ENCODE results near the gene SPAG4.

Gene SPAG4

DNA sequence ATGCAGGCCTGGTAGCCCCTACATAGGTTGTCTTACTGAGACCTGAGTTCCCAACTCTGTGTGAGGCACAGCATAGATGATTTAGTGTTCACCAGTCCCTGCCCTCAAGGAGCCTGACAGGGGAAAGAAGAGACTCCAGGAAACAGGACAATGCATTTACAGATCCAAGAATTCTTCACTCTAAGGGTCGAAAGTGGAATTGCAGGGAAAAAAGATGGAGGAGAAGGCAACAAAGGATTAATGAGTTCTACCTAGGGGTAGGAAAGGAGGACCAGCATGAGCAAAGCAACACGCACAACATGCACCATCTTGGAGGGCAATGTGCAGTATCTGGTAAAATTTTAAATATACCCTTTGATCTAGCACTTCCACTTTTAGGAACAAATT is 5.9 kb downstream of the SPAG4 start:
- no peak for DNase-seq (ENCODE audit: low read depth in 2 of 2)

DNA sequence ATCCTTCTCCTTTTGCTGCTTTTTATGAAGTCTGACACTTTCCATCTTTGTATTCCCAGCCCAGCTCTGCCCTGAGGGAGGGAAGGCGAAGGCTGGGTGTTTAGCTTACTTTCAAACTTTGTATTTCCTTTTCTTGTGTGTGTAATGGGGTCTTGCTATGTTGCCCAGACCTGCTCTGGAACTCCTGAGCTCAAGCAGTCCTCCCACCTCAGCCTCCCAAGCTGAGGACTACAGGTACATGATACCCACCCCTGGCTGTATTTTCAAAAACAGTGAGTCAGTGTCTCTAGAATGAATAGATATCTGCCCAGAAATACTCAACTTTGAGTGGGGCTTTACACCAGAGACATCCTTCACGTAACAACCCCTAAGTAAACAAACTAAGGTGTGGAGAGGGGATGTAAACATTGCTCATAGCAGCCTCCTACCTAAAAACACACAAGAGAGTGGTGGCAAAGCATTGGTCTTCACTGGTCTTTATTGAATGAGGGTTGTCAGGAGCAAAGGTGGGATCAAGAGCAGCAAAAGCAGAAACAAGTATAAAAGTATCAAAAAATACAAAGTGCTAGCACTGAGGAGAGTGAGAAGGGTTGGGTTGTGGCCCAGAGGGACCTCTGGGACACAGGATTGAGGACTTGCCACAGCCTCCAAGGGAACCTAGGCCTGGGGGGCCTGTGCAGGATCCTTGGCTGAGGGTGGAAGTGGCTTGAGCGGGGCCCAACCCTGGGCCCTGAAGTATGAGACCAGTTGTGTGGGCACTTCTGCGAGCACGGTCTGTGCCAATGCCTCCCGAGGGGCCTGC is 10.2 kb downstream of the SPAG4 start:
- DNase-seq (ENCODE audit: low read depth in 2 of 2), result no peak

DNA sequence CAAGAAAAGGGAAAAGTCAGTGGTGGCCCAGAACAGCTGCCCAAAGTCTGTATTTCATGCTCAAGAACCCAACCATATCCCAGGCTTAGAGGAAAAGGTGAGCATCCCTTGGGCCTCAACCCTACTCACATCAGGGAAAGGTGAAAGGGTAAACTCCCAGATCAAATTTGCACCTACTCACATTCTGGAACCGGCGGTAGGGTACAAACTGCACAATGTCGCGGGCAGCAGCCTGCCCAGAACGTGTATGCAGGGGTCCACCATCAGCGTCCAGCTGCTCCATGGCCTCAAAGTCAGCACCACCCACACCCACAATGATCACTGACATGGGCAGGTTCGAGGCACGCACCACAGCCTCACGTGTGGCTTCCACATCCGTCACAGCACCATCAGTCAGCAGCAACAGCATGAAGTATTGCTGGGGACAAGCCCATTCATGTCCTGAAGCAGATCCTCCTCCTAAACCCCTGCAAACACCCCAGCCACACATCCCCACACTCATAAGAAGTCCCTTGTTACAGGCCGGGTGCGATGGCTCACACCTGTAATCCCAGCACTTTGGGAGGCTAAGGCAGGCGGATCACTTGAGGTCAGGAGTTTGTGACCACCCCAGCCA is 10.9 kb downstream of the SPAG4 start:
- no peak for DNase-seq (ENCODE audit: low read depth in 2 of 2)

DNA sequence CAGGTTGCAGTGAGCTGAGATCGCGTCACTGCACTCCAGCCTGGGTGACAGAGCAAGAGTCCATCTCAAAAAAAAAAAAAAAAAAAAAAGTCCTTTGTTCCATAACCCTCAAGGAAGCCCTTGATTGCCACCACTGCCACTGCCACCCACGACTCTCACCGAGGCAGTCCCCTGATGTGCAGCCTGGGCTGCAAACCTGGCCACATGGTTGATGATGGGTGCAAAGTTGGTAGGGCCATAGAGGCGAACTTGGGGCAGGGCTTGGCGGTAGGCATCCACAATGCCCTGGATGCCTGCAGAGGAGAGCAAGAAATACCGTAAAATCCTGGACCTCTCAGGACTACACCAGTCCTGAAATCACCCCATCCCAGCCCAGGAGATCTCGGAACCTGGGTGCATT is 11.5 kb downstream of the SPAG4 start:
- DNase-seq (ENCODE audit: low read depth in 2 of 2), result no peak

DNA sequence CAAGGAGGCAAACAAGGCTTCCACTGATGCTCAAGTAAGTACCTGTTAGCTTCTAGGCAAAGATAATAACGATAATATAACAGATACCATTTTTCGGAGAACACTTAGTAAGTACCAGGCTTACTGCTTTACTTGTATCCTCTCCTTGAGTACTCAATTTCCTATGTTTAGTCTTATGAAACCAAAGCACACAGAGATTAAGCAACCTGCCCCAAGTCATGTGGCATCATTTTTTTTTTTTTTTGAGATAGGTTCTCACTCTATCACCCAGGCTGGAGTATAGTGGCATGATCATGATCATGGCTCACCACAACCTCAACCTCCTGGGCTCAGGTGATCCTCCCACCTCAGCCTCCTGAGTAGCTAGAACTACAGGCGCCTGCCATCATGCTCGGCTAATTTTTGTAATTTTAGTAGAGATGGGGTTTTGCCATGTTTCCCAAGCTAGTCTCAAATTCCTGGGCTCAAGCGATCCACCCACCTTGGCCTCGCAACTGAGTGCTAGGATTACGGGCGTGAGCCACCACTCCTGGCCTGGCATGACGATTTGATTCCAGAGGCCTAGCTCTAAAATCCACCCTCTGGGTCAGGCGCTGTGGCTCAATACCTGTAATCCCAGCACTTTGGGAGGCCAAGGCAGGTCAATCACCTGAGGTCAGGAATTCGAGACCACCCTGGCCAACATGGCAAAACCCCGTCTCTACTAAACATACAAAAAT is 14.0 kb downstream of the SPAG4 start:
- DNase-seq (ENCODE audit: low read depth in 2 of 2), result no peak

DNA sequence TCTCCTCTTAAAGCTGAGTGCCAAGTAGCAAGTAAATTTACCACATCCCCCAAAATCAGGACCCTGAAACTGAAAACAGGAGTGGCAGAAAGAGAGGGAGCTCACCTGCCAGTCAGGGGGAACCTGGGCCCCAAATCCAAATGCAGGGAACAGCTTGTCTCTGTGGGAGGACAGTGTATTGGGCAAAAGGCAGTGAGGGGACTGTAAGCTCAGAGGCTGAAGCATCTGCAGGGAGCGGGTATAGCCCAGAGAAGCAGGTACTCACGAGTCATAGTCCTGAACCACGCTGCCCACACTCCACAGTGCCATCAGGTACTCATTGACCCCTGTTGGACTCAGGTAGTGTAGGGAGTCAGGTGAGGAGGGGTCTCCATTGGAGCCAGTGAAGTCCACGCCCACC is 15.0 kb downstream of the SPAG4 start:
- DNase-seq (ENCODE audit: low read depth in 2 of 2), result no peak

DNA sequence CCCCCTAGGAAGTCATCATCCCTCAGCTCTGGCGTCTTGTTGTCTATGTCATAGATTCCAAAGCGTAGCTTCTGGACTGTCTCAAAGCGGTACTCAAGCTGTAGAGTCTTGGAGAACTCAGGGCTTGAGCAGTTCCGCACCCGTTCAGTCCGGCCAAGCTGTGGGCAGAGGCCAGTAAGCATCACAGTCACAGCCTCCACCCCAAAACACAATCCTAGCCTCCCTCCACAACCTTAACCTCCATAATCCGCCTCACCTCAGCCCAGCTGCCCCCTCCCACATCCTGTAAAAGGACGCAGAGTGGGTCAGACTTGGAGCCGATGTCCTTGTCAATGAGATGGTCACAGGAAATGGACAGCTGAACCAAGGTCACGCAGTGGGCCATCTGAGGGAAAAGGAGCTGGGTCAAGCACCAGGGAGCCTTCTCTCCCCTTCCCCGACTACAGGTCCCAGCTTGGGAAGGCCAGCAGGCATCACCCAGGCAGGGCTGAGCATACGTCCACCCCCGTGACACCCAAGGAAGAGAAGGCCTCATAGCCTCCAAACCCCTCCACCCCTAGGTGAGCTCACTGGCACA is 17.0 kb downstream of the SPAG4 start:
- DNase-seq (ENCODE audit: low read depth in 2 of 2), result no peak

DNA sequence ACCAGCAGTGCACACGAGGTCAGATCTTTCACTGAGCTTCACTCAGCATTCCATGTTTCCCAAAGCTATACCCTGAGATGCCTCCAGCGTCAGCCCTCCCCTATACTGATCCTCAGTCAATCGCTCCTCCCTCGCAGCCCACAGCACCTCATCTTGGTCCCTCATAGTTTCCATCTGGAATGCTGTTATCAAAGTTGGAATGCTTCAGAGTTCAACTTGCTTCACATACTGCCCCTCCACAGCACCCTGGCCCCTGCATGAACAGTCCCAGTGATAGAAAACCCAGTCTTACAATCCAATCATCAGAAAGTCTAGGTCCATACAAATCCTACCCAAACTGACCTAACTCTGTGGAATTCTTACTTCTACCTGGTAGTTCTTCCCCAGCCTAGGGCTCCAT is 20.0 kb downstream of the SPAG4 start:
- DNase-seq (ENCODE audit: low read depth in 2 of 2), result no peak

DNA sequence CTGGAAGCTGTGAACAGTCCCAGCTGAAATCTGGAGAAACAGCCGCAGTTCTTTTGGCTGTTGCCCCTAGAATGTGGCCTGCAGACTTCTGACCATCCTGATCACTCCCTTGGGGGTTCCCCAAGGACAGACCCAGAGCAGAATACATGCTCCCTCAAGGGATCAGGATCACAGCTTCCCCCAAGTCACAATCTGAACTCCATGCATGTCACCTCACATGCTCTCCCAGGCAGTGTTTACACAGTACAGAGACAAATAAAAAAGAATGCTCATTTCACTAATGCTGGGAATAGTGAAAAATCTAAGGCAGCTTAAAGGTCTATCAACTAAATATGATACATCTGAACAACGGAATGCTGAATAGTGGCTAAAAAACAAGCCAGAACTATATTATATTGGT is 20.5 kb downstream of the SPAG4 start:
- no peak for DNase-seq (ENCODE audit: low read depth in 2 of 2)

DNA sequence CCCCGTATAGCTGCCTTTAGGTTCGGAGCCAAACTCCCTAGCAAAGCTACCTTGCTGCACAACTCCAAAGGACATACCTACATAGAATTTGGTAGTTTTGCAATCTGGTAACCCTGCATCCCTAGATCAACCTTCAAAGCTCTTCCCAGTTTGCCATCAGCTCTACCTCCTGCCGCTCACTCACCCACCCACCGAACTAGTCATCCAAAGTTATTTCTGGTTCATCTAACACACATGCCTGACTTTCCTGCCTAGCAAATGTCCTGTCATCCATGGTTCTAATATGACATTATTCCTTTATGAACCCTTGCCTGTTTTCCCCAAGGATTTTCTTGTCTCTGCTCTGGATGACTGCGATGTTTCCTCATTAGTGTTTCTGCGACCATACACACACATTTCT is 21.6 kb downstream of the SPAG4 start:
- DNase-seq (ENCODE audit: low read depth in 2 of 2), result no peak

DNA sequence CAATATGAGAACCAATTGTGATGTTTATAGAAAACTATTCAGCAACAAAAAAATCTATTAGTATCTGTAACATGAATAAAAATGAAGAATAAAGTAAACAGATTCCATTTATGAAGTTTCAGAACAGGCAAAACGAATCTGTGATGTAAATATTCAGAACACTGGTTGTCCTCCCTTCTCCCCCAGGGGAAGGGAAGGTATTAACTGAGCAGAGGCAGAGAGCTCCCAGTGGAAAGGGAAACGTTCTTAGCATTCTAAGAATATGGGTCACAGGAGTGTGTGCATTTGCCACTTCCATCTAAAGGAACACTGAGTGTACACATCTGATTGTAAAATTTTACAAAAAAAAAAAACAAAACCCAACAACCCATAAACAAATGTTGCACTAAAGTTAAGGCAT is 23.1 kb downstream of the SPAG4 start:
- DNase-seq (ENCODE audit: low read depth in 2 of 2), result no peak

DNA sequence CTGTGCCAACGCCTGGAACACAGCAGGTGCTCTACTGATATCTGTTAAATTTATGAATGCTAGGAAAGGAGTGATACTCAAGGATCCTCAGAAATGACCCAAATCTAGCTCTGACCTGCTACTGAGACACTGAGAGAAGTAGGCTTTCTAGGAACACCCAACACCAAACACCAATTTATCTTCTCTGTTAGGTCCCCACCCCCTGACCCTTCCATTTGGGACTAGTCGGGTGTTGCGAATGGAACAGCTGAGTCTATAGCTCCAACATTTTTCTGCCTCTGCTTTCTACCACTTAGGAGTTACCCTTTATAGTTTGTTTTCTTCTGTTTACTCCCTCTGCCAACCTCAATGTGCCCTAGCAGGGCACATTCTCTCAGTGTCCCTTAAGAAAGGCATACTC is 25.1 kb downstream of the SPAG4 start:
- no peak for DNase-seq (ENCODE audit: low read depth in 2 of 2)

DNA sequence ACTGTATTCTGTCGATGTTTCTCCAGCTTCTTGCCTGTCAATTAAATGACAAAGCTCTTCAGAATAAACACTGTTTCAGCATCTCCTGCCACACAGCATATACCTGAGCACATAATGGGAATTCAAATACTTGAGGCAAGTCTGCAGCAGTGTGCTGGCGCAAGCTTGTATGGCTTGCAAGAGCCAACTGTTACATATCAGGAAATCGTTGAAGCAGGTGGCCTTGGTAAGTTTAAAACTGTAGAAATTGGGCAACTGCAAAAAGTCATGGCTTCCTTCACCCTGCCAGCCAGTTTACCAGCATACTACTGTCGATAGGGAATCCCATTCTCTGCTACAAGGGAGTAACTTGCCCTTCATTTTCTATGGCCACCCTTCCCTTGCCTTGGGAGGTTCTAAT is 26.1 kb downstream of the SPAG4 start:
- DNase-seq (ENCODE audit: low read depth in 2 of 2), result no peak

DNA sequence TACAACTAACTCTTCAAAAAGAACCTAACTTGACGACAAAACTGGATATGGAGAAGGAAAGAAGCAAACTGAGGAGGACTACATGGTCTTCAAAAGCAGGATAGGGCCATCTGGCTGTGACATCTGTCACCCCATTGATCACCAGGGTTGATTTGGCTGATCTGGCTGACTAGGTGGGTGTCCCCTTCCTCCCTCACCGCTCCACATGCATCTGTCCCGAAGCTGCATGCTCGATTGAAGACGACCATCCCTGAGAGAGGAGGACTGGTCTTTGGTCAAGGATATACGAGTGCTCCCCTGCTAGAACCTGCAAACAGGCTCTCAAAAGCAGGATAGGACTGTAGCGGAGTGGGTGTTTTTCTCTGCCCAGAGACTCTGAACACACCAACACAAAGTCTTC is 27.4 kb downstream of the SPAG4 start:
- DNase-seq (ENCODE audit: low read depth in 2 of 2), result no peak

DNA sequence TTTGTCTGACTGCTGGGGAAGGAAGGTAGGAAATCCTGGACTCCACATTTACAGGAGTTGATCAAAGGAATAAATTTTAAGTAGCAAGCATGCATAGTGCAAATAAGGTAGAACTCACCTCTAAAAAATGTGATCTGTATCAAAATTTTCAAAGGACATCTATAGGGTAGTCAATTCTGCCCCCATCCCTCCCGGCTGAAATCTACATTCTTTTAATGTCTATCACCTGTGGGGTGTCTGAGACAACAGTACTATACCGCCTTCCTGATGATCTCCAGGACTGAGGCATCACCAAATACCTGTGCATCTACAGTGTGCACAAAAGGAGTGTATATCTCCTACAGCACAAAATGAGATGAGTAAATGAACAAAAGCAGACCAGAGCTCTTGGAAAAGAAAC is 29.2 kb downstream of the SPAG4 start:
- no peak for DNase-seq (ENCODE audit: low read depth in 2 of 2)

DNA sequence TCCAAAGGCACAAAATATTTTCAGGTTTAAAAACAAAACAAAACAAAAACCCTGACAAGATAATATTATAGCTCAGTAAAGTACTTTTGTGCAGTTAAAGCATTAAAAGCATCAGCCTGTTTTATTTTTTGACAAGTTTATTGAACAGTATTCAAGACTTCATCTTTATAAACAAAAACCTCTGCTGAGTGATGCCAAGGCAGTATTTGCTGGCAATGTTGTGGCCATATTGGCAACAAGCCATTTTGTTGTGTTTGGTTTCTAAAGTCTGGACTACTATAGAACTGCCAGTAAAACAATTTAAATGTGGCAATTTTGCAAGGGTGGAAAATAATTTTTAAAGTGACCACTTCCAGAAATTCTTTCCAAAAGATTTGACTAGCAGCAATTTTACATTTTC is 33.2 kb downstream of the SPAG4 start:
- no peak for DNase-seq (ENCODE audit: low read depth in 2 of 2)

DNA sequence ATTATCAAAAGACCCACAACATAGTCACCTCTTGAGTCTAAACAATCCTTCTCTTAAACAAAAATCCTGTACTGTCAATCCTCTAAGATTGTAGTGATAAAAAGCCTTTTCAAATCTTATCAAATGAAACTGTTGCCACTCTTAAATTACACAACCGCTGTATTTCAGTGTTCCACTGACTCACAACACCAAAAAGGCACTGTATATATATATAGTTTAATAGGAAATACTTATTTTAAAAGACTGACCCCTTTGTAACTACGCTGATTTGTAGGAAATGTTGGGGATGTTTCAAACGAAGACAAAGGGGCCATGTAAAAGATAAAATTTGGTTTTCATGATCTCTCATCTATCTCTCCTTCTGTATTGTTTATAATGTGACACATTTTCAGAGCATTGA is 35.0 kb downstream of the SPAG4 start:
- DNase-seq (ENCODE audit: low read depth in 2 of 2), result no peak

DNA sequence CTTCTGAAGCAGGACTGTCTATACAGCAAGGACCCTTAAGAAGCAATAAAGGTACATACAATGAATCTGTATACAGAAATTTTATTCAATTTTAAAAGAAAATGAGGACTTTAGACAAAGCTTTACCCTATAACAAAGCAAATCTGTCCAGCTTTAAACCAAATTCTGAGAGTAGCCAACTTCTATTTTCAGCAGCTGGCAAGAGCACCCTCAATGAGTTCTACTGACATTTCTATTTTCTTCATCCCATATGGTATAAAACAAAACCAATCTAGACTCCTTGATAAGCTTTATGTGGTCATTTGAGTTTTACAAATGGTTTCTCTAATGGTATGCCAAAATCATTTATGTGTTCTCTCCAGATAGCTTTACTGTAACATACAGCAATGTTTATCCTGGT is 36.3 kb downstream of the SPAG4 start:
- DNase-seq (ENCODE audit: low read depth in 2 of 2), result no peak

DNA sequence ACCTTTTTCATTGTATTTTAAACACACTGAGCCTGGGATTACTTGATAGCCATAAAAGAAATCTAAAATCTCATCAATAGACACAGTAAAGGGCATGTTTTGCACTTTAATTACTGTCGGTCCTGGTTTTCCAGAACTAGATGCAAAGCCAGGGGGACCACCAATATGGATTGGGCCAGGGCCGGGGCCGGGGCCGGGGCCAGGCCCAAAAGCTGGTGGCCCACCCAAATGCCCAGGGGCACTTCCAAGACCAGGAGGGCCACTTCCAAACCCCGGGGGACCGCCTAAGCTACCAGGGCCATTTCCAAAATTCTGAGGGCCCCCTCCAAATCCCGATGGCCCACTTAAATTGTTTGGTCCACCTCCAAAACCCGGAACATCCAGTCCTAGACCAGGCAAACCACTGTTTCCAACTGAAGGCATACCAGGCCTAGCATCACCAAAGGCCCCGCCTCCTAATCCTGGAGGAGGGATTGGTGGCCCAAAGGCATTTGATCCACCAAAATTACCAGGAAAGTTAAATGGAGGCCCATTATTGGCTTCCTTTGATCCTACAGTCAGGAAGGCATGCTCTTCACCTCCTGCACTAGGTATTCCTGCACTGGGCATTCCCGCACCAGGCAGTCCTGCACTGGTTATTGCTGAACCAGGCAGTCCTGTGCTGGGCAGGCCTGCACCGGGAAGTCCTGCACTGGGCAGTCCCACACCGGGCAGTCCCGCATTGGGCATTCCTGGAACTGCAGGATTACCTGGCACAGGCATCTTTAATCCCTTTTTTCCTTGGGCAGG is 37.2 kb downstream of the SPAG4 start:
- no peak for DNase-seq (ENCODE audit: low read depth in 2 of 2)

DNA sequence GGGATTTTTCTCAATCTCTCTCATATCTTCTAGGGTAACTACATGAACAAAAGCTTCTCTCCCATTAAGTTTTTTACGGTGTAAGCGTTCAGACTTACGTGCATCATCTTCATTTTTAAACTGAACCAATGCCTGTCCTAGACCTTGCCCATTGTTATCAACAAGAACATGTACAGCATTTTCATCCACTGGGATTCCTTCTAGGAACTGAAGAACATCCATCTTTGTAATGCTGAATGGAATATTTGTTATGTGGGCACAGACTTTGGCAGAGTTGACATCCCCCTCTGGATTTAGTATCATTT is 37.8 kb downstream of the SPAG4 start:
- DNase-seq (ENCODE audit: low read depth in 2 of 2), result no peak

DNA sequence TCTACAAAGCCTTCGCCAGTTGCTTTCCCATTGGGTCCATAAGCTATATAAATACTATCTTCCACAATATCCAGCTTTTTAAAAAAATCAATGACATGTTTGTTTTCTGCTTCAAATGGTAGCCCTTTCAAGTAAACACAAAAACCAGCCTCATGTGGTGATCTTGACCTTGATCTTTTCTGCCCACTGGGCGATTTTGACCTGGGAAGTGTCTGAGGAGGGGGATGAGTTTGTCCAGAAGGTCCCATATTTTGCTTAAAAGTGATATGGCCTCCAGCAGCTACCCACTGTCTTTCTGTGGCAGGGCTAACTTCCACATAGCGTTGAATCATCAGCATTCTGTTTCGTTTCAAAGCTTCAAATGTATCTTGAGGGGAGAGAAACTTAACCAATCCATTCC is 38.3 kb downstream of the SPAG4 start:
- DNase-seq (ENCODE audit: low read depth in 2 of 2), result no peak

DNA sequence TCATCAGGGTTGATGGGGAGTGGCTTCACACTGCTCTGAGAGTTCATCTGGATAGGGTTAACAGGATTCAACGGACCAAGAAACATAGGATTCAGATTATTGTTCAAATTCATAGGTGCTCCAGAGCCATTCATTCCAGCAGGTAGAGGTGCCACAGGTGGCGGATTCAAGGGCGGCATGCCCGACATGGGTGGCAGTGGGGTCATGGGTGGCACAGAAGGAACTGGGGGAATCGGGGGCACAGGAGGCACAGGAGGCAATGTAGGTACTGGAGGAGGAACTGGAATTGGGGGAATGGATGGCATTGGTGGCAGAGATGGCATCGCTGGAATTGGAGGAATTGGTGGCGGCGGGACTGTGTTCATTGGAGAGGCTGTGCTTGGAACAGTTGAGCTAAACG is 38.8 kb downstream of the SPAG4 start:
- no peak for DNase-seq (ENCODE audit: low read depth in 2 of 2)

Data from stimulated activated CD8-positive, alpha-beta memory T cell treated with anti-CD3 and anti-CD28 coated beads, Interleukin-7, amount 100 ng/mL, for 1 hour (primary cell).